ENCODE data around the gene CACNB4. TPM values are rescaled to one million over a fixed set of nuclear protein-coding genes. Genes with fewer than 3 reads are reported as not detected.

CACNB4 gene
- polyA plus RNA-seq, 1 donor from 2014 or later: 29.0 TPM

- no peaks in the 10 kb centered on the region for H3K27me3 ChIP-seq (ENCODE audit: insufficient read depth, low read depth, low read length)
- H3K9me2 ChIP-seq (ENCODE audit: insufficient read depth, low read length): no peaks in the 10 kb centered on the region
- H2AFZ ChIP-seq (ENCODE audit: low read depth, low read length): no peak overlapping the region
- H3K79me2 ChIP-seq (replicated peaks; ENCODE audit: insufficient read depth, low read length): peaks cover 67% of the 10 kb centered on the region
- no peaks in the 10 kb centered on the region for H4K20me1 ChIP-seq (ENCODE audit: insufficient read depth)
- H3F3A ChIP-seq (ENCODE audit: insufficient read depth, low read length, poor library complexity, severe bottlenecking): no peaks in the 10 kb centered on the region
- no peaks in the 10 kb centered on the region for H3K36me3 ChIP-seq (ENCODE audit: insufficient read depth, low read length)
- TF ChIP-seq REST (IDR thresholded peaks at IDR 0.05; ENCODE audit: borderline replicate concordance) (no peak), TAF1 (IDR thresholded peaks at IDR 0.05; ENCODE audit: low read depth) (no peak), SMC3 (conservative IDR thresholded peaks at IDR 0.05; ENCODE audit: poor library complexity) (no peak), MXI1 (conservative IDR thresholded peaks at IDR 0.05; ENCODE audit: poor library complexity, severe bottlenecking) (no peak), CTCF (IDR thresholded peaks at IDR 0.05; ENCODE audit: poor library complexity, severe bottlenecking) (no peak), POLR2AphosphoS5 (IDR thresholded peaks at IDR 0.05) (no peak)
- H3K4me2 ChIP-seq (ENCODE audit: low read length): no peak overlapping the region
- H3K9me3 ChIP-seq (ENCODE audit: low read length): no peaks in the 10 kb centered on the region
- H3K27ac ChIP-seq (ENCODE audit: low read length): no peak overlapping the region
- H3K9ac ChIP-seq (ENCODE audit: low read length): no peak overlapping the region
- H3K4me3 ChIP-seq (ENCODE audit: low read length): no peak overlapping the region
Observed at GRCh38 chr2:151819920-151820319, 278.9 kb downstream of the CACNB4 start.

- Histone ChIP-seq H3F3A (ENCODE audit: insufficient read depth, low read length, poor library complexity, severe bottlenecking) (no peaks in the 10 kb centered on the region), H3K79me2 (replicated peaks; ENCODE audit: insufficient read depth, low read length) (peaks cover 55% of the 10 kb centered on the region), H4K20me1 (ENCODE audit: insufficient read depth) (no peaks in the 10 kb centered on the region), H3K9ac (ENCODE audit: low read length) (no peak overlapping the region), H3K27ac (ENCODE audit: low read length) (no peak overlapping the region), H3K27me3 (ENCODE audit: insufficient read depth, low read depth, low read length) (no peaks in the 10 kb centered on the region), H2AFZ (ENCODE audit: low read depth, low read length) (no peak overlapping the region), H3K4me2 (ENCODE audit: low read length) (no peak overlapping the region), H3K9me2 (ENCODE audit: insufficient read depth, low read length) (no peaks in the 10 kb centered on the region), H3K9me3 (ENCODE audit: low read length) (no peaks in the 10 kb centered on the region), H3K36me3 (ENCODE audit: insufficient read depth, low read length) (no peaks in the 10 kb centered on the region), H3K4me3 (ENCODE audit: low read length) (no peak overlapping the region)
- no peak for TF ChIP-seq POLR2AphosphoS5 (IDR thresholded peaks at IDR 0.05)
- TF ChIP-seq EP300 (conservative IDR thresholded peaks at IDR 0.05; ENCODE audit: poor library complexity, severe bottlenecking): no peak
- TF ChIP-seq REST (IDR thresholded peaks at IDR 0.05; ENCODE audit: borderline replicate concordance): no peak
- TF ChIP-seq RAD21 (conservative IDR thresholded peaks at IDR 0.05): no peak
- no peak for TF ChIP-seq CTCF (IDR thresholded peaks at IDR 0.05; ENCODE audit: poor library complexity, severe bottlenecking)
Observed at GRCh38 chr2:151817929-151818328, 280.9 kb downstream of the CACNB4 start.
